Spleen (tissue), 11 donors: ENCODE data around the gene LAMTOR4. TPM values are rescaled to one million over a fixed set of nuclear protein-coding genes. Genes with fewer than 3 reads are reported as not detected.
"Not testable (repeated sequence)": the region's sequence is repeated elsewhere in the genome, so short reads cannot be mapped to it uniquely, and the experiment has no call there.

Experiments
- DNase-seq: peaks from one replicate; pipeline ENCODE4 v3.0.0-alpha.2; 2020
- H3K27ac ChIP-seq, 8 donors: fragments of 200-600 bp; sonication (generic) in 7 of 8; 1 replicate in 4 of 8; 2 replicates in 4 of 8; pipeline versions ENCODE4 v1.5.0 to v1.8.0; 2016 to 2021; ENCODE audit warnings: inconsistent platforms in 4 of 8, mild to moderate bottlenecking in 4 of 8, moderate library complexity in 1 of 8
- H3K27me3 ChIP-seq, 7 donors: fragments of 200-600 bp; sonication (generic) in 6 of 7; replicated peaks in 1 of 7; 1 replicate in 4 of 7; 2 replicates in 3 of 7; pipeline versions ENCODE4 v1.5.0 to v1.8.0; 2016 to 2021; ENCODE audit warnings: inconsistent platforms in 3 of 7, mild to moderate bottlenecking in 1 of 7
- H3K36me3 ChIP-seq, 6 donors: fragments of 200-600 bp; sonication (generic) in 5 of 6; 1 replicate in 4 of 6; 2 replicates in 2 of 6; pipeline versions ENCODE4 v1.5.0 to v1.8.0; 2016 to 2021; ENCODE audit warnings: inconsistent platforms in 2 of 6
- H3K4me1 ChIP-seq, 6 donors: fragments of 200-600 bp; sonication (generic) in 5 of 6; 1 replicate in 3 of 6; 2 replicates in 3 of 6; pipeline versions ENCODE4 v1.5.0 to v1.8.0; 2016 to 2021; ENCODE audit warnings: inconsistent platforms in 3 of 6
- H3K4me3 ChIP-seq, 8 donors: fragments of 200-600 bp; sonication (generic) in 7 of 8; 1 replicate in 4 of 8; 2 replicates in 4 of 8; pipeline versions ENCODE4 v1.5.0 to v1.8.0; 2016 to 2021; ENCODE audit warnings: inconsistent platforms in 4 of 8, mild to moderate bottlenecking in 4 of 8, moderate library complexity in 2 of 8
- H3K9me3 ChIP-seq, 8 donors: fragments of 200-600 bp; sonication (generic) in 7 of 8; 1 replicate in 4 of 8; 2 replicates in 4 of 8; pipeline versions ENCODE4 v1.5.0 to v1.8.0; 2016 to 2021; ENCODE audit warnings: inconsistent platforms in 4 of 8
- POLR2A ChIP-seq, 3 donors: fragments of 450-650 bp; IDR thresholded peaks; one replicate each; pipeline ENCODE4 v1.5.1; 2017; ENCODE audit warnings: antibody characterized with exemption in 3 of 3, mild to moderate bottlenecking in 1 of 3
- POLR2AphosphoS5 ChIP-seq, 3 donors: sonication (generic); formaldehyde crosslinking; IDR thresholded peaks; one replicate each; pipeline ENCODE4 v1.5.1; 2017; ENCODE audit warnings: antibody characterized with exemption in 3 of 3
- WGBS, 5 donors: extraction: QIAGEN DNeasy Blood & Tissue Kit in 3 of 5; methylation state at CpG; one replicate each; pipeline versions ENCODE4 v1.1.5 to v1.1.7; 2013 to 2018; 5-methylcytosine and 5-hydroxymethylcytosine counted together
- intact Hi-C: fragments of 100-400 bp; cut with DNase I; formaldehyde crosslinking; loops from one replicate; pipeline ENCODE4 v1.15.0; 2023; ENCODE audit warnings: low total_unique reads
- polyA plus RNA-seq, 3 donors: library from polyadenylated mRNA; stranded (reverse); fragments of 200-250 nt; gene quantifications; one replicate each; pipeline ENCODE4 v1.2.1, GENCODE V29; 2013
- total RNA-seq, 7 donors: library from RNA; depleted of rRNA in 3 of 7; stranded (reverse); fragments of >200 nt in 3 of 7; fragmentation: NEBNext Ultra II Directional in 4 of 7; extraction: Animal tissue kit (Norgen Biotek cat#: 25700) in 4 of 7; gene quantifications; one replicate each; pipeline versions ENCODE4 v1.1.0 to v1.2.1, GENCODE V29; 2016 to 2021
- TF ChIP-seq, protein P1 (sequence below), 11 experiments: fragments of 200-600 bp in 7 of 11; fragments of 450-650 bp in 4 of 11; sonication (generic) in 4 of 11; IDR thresholded peaks in 8 of 11; conservative IDR thresholded peaks in 3 of 11; 1 replicate in 7 of 11; 2 replicates in 4 of 11; pipeline versions ENCODE4 v1.4.0 to v1.8.0; 2016 to 2021; ENCODE audit warnings: antibody characterized with exemption in 11 of 11, inconsistent platforms in 4 of 11, mild to moderate bottlenecking in 1 of 11
- donor health status: healthy with polysubstance abuse.
- donor health status: DM: no; HTN: no; CAD: no; lungs with moderate emphysema.
- donor health status: DM: no; HTN: no; CAD: no.
- donor health status: Bipolar disorder and iron deficiency.
- donor health status: healthy.
- donor health status: DM: no; HTN: no; CAD: no.
- donor health status: DM: yes; HTN: yes; CAD: no.

Gene LAMTOR4
- total and polyA plus RNA-seq, 10 donors = 152 to 709 (median 271) TPM

DNA sequence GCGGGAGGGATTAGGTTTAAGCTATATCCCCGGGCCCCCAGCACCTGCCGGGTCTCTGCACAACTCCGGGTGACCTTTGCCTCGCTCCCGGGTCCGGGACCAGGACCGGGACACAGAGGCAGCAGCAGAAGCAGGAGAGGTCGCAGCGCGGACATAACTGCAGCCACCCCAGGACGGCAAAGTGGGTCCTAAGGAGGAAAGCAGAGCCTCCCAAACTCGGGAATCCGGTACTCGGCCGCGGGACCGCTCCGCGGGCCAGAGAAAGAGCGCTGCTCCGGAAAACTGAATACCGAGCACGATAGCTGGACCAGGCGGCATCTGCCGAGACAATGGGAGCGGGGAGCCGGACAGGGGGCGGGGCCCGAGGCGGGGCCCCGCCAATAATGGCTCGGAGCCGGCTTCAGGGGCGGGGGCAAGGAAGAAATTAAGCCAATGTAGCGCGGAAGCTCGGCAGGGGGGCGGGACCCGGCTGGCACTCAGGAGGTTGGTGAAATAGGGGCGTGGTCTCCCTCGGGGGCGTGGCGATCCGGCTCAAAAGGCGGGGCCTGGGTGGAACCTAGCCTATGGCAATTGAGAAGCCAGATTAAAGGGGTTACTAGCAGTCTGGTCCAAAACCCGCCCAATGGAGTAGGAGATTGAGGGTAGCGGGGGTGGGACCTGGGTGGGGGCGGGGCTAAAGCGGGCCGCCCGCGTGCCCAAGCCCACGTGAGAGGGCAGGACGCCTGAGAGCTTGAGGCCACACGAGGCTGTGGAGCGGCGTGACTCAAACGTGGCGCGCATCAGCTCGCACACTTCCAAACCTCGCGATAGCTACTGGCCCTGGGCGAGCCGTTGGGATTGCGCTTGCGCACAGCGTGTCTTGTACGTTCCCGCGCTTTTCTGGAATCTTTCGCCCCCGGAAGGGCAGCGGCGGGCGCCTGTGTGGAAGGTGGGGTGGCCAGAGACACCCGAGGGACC is 28.6 kb downstream of the LAMTOR4 start, which contains the start of the genes GPC2 and STAG3:
GPC2 (minus strand) TSS at position 337 of the 957 bp plus-strand sequence; CDS start at position 155, 182 bp downstream.
STAG3 (plus strand) TSS at position 874 of the 957 bp plus-strand sequence. CDS start 2,639 bp downstream, outside the sequence.
- H3K4me1 ChIP-seq = peaks cover 0 to 40% (median 18%) of the 10 kb centered on the region in 6 donors
- H3K27me3 ChIP-seq = peaks cover 0 to 16% (median 0%) of the 10 kb centered on the region in 7 donors
- H3K27ac ChIP-seq = peak within 1 kb of the TSS in 6 of 8 donors; percentile 20 to 65 (median 44)
- WGBS, 5 donors = 5 to 8% (median 6%) methylated on average over 52 to 78 of the region's 78 CpGs
- peak within 1 kb of the TSS; percentile 41 to 71 (median 48) for H3K4me3 ChIP-seq
- H3K9me3 ChIP-seq = peaks cover 0 to 6% (median 0%) of the 10 kb centered on the region in 8 donors
- intact Hi-C loops = no loop called here
- H3K36me3 ChIP-seq = no peaks in the 10 kb centered on the region
- TF ChIP-seq POLR2AphosphoS5 (IDR thresholded peaks at IDR 0.05) (peak in 1 of 3 donors; percentile 58), POLR2A (IDR thresholded peaks at IDR 0.05) (no peak)
- DNase-seq = peak; percentile 97

DNA sequence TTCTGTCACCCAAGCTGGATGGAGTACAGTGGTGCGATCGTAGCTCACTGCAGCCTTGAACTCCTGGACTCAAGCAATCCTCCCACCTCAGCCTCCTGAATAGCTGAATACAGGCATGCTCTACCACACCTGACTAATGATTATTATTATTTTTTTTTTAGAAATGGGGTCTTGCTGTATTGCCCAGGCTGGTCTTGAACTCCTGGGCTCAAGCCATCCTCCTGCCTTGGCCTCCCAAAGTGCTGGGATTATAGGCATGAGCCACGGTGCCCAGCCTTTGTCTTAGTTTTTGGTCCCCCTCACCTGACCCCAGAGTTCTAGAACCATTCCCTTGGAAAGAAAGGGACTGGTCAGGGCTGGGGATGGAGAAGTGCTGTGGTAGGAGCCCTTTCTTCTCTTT is 31.4 kb downstream of the LAMTOR4 start:
- DNase-seq, H3K36me3 ChIP-seq, H3K27ac ChIP-seq, H3K4me3 ChIP-seq, intact Hi-C loops, H3K27me3 ChIP-seq, H3K9me3 ChIP-seq: not testable (repeated sequence)
- H3K4me1 ChIP-seq = peaks cover 0 to 38% (median 18%) of the 10 kb centered on the region in 6 donors
- WGBS, 5 donors = 95 to 98% (median 96%) methylated on average over 3 of the region's 3 CpGs

DNA sequence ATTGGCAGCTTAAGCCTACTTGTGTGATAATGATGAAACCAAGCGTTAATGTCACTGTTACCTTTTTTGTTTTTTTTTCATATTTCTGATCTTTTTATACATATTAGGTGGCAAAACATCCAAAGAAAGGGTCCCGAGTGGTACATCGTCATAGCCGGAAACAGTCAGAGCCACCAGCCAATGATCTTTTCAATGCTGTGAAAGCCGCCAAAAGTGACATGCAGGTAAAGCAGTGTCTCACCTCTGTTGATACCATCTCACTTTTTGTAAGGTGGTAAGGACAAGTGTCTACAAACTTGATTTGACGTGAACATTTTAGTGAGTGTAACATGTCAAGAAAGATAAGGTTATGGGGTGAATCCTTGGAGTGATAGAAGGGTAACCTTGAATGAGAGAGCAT is 33.9 kb downstream of the LAMTOR4 start:
- H3K27me3 ChIP-seq, DNase-seq, H3K36me3 ChIP-seq, H3K4me3 ChIP-seq, intact Hi-C loops, H3K27ac ChIP-seq, H3K9me3 ChIP-seq: not testable (repeated sequence)
- H3K4me1 ChIP-seq = peaks cover 0 to 18% (median 5%) of the 10 kb centered on the region in 6 donors
- 77 to 88% (median 81%) methylated on average over 6 of the region's 6 CpGs for WGBS, 5 donors

DNA sequence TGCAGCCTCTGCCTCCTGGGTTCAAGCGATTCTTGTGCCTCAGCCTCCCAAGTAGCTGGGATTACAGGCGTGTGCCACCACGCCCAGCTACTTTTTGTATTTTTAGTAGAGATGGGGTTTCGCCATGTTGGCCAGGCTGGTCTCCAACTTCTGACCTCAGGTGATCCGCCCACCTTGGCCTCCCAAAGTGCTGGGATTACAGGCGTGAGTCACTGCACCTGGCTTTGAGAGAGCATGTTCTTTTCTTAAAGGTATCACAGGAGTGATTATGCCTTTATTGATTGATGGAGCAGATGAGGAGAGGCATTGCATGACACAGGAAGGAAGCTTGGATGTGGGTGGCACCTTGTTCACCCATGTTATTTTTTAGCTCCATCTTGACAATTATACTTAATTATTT is 34.4 kb downstream of the LAMTOR4 start:
- H3K9me3 ChIP-seq, H3K27ac ChIP-seq, H3K27me3 ChIP-seq, H3K36me3 ChIP-seq, intact Hi-C loops, H3K4me3 ChIP-seq, DNase-seq: not testable (repeated sequence)
- peaks cover 0 to 13% (median under 1%) of the 10 kb centered on the region in 6 donors for H3K4me1 ChIP-seq
- WGBS, 5 donors = 82 to 96% (median 93%) methylated on average over 6 of the region's 6 CpGs

DNA sequence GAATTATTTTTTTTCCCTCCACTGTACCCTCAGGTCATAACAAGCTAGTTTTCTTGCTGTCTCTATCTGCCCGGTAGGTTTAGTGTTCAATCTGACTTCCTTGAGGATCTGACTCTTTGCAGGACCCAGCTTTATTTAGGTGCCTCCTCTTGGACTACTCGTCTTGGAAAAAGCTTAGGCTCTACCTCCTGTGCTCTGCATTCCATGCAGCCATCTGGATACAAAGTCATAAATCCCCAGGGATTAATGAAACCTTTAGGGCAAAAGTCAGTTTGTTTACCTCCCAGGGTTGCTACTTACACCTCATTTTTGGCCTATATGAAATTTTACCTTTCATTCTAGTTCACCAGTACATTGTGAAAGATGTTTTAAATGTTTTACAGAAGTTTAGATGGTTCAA is 37.0 kb downstream of the LAMTOR4 start:
- TF ChIP-seq POLR2A (IDR thresholded peaks at IDR 0.05) = no peak
- WGBS, 5 donors = 85 to 93% (median 88%) methylated on average over 2 of the region's 2 CpGs
- Histone ChIP-seq H3K27me3 (no peaks in the 10 kb centered on the region), H3K4me1 (peaks cover 0 to 18% (median 11%) of the 10 kb centered on the region in 6 donors), H3K27ac (no peak overlapping the region), H3K4me3 (no peak overlapping the region), H3K9me3 (no peaks in the 10 kb centered on the region), H3K36me3 (no peaks in the 10 kb centered on the region)
- DNase-seq = no peak
- intact Hi-C loops = no loop called here

DNA sequence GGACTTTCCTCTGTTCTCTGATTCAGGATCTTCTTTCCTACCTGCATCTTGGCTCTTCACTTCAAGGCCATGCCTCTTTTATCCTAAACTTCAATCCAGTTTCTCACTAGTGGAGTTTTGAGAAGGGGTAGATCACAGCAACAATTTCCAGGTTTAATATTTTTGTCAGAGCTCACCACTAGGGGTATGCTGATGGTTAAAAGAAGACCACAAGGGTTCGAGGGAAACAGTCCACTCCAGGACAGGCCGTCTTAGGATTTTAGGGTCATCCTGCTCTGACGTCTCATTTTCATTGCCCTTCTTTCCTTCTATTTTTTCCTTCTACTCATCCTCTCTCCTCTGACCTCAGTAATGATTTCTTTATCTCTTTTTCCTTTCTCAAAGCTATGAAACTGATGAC is 40.3 kb downstream of the LAMTOR4 start:
- Histone ChIP-seq H3K36me3 (no peaks in the 10 kb centered on the region), H3K9me3 (no peaks in the 10 kb centered on the region), H3K27ac (no peak overlapping the region), H3K4me3 (no peak overlapping the region), H3K4me1 (peaks cover 7 to 45% (median 22%) of the 10 kb centered on the region in 6 donors), H3K27me3 (no peaks in the 10 kb centered on the region)
- TF ChIP-seq POLR2A (IDR thresholded peaks at IDR 0.05) (no peak), POLR2AphosphoS5 (IDR thresholded peaks at IDR 0.05) (no peak)
- TF ChIP-seq, protein P1, sequence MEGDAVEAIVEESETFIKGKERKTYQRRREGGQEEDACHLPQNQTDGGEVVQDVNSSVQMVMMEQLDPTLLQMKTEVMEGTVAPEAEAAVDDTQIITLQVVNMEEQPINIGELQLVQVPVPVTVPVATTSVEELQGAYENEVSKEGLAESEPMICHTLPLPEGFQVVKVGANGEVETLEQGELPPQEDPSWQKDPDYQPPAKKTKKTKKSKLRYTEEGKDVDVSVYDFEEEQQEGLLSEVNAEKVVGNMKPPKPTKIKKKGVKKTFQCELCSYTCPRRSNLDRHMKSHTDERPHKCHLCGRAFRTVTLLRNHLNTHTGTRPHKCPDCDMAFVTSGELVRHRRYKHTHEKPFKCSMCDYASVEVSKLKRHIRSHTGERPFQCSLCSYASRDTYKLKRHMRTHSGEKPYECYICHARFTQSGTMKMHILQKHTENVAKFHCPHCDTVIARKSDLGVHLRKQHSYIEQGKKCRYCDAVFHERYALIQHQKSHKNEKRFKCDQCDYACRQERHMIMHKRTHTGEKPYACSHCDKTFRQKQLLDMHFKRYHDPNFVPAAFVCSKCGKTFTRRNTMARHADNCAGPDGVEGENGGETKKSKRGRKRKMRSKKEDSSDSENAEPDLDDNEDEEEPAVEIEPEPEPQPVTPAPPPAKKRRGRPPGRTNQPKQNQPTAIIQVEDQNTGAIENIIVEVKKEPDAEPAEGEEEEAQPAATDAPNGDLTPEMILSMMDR (IDR thresholded peaks at IDR 0.05 in 8 of 11, conservative IDR thresholded peaks at IDR 0.05 in 3 of 11) = no peak
- intact Hi-C loops = no loop called here
- WGBS, 5 donors = 76 to 81% (median 79%) methylated on average over 3 of the region's 3 CpGs
- DNase-seq = no peak
